Gastrocnemius medialis (tissue), 4 donors: ENCODE data around the gene SYCP3.

Experiments used
- CTCF ChIP-seq, 5 experiments: fragments of 450-650 bp in 3 of 5; fragments of 200-600 bp in 2 of 5; sonication (generic) in 2 of 5; IDR thresholded peaks in 4 of 5; conservative IDR thresholded peaks in 1 of 5; 1 replicate in 4 of 5; 2 replicates in 1 of 5; pipeline ENCODE4 v1.5.1; 2016 to 2019; ENCODE audit warnings: antibody characterized with exemption in 5 of 5, mild to moderate bottlenecking in 3 of 5, moderate library complexity in 3 of 5
- POLR2A ChIP-seq, 2 donors: fragments of 450-650 bp; IDR thresholded peaks; one replicate each; pipeline ENCODE4 v1.6.1; 2017; ENCODE audit warnings: antibody characterized with exemption in 2 of 2, mild to moderate bottlenecking in 2 of 2, moderate library complexity in 2 of 2

DNA sequence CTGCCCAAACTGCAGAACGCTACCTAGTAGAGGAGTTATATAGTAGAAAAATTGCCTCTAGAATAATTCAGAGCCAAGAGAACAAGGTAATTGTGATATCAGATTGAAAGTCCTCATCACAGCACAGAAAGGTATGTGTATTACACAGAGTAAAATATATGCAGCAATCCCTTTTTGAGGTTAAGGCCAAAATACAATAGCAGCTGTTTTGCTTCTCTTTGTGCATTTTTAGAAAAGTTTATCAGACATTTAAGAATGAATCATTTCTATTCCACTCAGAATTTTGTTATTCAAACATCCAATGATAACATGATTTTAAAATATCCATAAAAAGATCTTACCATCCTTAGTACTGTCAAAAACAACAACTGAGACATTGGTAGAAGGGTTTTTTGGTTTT lies 46.4 kb upstream of the SYCP3 start:
- no peak for TF ChIP-seq POLR2A (IDR thresholded peaks at IDR 0.05)
- no peak for TF ChIP-seq CTCF (IDR thresholded peaks at IDR 0.05 in 4 of 5, conservative IDR thresholded peaks at IDR 0.05 in 1 of 5)
